GM21825 (cell line): ENCODE results near the gene MICAL2.

Experiments
- ATAC-seq: cut with Tn5 transposase; IDR thresholded peaks from one replicate; pipeline ENCODE4 v1.9.1; 2021; ENCODE audit warnings: mild to moderate bottlenecking, moderate library complexity; ENCODE audit not compliant: unreplicated experiment

Gene MICAL2

GRCh38 chr11:12204506-12204905 lies 94.1 kb downstream of the MICAL2 start:
- ATAC-seq: no peak

- no peak for ATAC-seq
These were observed 94.9 kb downstream of the MICAL2 start for GRCh38 chr11:12205330-12205729.

DNA sequence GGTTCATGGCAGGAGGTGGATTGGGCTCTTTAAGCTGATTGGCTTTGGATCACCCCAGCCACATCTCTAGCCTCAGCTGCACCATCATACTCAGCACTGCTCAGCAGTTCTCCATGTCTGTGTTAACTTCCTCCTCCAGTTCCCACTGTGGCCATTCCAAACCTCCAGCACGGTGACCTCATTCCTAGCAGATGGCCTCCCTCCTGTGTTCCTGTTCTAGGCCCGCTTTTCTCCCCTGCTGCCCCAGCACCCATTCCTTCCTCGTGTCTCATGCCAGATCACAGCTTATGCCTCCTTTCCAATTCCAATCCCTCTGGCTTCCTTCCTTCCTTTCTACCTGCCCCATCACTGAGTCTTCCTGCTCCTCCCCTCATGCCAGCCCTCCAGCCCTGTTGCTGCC lies 96.1 kb downstream of the MICAL2 start:
- no peak for ATAC-seq

- no peak for ATAC-seq
These were observed 97.2 kb downstream of the MICAL2 start for GRCh38 chr11:12207384-12208150.

- no peak for ATAC-seq
These were observed 98.7 kb downstream of the MICAL2 start for GRCh38 chr11:12209096-12209495.

- no peak for ATAC-seq
These were observed 99.8 kb downstream of the MICAL2 start for GRCh38 chr11:12210200-12210599.

DNA sequence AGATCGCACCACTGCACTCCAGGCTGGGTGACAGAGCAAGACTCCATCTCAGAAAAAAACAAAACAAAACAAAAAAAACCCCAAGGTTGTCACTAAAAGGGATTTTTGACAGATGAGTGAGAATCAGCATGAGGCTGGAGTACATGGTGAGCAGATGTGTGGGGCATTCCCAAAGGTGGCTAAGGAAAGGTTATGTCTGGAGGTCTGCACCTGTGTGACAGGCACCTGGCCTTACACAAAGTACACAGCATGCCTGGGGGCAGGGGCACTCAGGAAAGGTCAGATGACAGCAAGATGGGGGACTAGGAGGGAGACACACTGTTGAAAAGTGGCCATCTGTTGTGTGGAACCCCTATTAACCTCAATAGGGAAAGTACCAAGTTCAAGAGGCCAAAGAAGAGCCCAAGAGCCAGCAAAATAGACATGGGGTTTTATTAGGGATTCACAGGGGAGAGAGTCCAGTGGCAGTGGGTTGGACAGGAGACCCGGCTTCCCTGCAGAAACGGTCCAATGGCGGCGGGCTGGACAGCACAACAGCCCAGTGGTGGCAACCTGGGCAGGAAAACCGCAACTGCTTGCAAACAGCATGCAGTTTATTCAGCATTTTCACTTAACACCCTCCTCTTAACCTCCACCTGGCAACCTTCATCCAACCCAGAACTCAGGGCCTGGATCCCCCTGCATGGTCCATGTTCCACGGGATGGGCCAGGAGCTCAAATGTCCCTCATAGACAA lies 101.1 kb downstream of the MICAL2 start:
- peak; percentile 41 for ATAC-seq

- ATAC-seq: no peak
These were observed 101.9 kb downstream of the MICAL2 start for GRCh38 chr11:12212174-12212820.

DNA sequence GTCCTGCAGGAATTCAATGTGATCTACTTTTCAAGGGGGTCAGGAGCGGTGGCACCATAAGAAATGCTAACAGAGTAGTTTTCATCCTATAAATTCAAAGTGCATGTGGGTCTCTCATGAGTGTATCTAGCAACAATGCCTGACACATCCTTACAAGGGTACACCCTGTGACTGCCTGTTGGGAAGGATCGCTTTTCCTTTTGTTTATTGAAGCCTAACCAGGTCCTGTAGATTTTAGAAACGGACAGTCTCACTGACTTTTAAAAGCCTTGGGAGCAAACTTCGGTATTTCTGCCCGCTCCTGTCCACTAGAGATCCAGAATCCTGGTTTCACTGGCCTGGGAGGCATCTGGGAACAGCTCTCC lies 102.4 kb downstream of the MICAL2 start:
- ATAC-seq: no peak

DNA sequence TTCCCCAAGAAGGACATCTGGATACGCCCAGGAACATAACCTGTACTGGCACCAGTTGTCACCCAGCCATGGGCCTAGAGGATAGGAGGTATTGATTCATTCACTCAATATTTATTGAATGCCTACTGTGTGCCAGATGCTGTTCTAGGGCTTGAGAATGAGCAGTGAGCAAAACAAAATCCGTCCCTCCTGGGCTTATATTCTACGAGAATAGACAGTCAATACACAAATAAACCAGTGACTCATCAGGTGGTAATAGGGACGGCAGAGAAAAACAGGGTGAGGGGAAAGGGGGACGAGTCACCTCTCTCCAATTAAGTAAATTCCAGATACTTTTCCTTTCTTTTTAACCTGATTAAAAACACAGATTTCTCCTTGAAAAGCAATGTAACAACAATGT lies 103.5 kb downstream of the MICAL2 start:
- ATAC-seq: no peak

- no peak for ATAC-seq
These were observed 104.4 kb downstream of the MICAL2 start for GRCh38 chr11:12214751-12215150.

GRCh38 chr11:12215181-12215593 lies 104.8 kb downstream of the MICAL2 start:
- no peak for ATAC-seq

DNA sequence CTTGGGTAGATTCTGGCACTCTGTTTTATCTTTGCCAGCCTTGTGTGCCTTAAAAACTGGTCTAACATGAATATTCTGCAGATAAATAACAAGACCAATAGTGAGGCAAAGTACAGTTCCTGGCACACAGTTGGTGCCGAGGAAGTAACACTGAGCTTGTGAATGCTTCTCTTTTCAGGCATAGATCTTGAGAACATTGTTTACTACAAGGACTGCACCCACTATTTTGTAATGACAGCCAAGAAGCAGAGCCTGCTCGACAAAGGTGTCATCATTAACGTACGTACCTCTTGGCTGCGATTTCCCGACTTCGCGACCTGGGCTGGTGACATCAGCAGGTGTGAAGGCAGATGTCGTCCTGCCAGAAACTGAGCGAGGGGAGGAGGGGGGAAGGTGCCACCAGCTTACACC lies 105.7 kb downstream of the MICAL2 start:
- no peak for ATAC-seq

DNA sequence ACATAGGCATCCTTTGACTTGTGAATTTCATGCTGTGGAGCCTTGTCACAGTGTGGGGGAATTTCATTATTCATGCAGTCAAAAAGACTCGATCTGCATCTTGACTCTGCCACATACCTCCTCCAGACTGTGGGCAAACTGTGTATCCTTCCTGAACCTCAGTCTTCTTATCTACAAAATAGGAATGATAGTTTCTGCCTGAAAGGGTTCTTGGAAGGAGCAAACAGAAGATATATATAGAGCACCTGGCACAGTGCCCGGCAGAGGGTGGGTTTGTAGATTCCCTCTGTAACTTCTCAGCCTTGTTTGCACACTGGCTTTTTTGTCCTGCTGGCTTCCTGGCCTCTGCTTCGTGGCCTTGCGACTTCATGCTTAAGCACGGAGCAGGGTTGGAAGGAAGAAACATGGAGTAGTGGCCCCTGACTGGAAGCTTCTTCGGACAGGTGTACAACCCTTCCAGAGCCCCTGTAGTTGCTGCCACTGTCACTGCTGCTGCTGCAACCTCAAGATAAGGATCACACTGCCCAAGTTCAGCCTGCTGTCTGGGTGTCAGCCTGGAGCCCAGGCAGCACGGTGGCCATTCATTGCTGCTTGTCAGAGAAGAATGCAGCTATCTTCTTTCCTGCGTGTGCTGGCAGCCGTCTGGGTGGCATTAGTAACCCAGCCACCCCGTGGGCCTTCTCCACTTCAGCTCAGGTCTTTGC lies 106.4 kb downstream of the MICAL2 start:
- ATAC-seq: no peak

GRCh38 chr11:12217879-12218278 lies 107.5 kb downstream of the MICAL2 start:
- ATAC-seq: no peak

- ATAC-seq: no peak
These were observed 108.5 kb downstream of the MICAL2 start for GRCh38 chr11:12218909-12219308.

DNA sequence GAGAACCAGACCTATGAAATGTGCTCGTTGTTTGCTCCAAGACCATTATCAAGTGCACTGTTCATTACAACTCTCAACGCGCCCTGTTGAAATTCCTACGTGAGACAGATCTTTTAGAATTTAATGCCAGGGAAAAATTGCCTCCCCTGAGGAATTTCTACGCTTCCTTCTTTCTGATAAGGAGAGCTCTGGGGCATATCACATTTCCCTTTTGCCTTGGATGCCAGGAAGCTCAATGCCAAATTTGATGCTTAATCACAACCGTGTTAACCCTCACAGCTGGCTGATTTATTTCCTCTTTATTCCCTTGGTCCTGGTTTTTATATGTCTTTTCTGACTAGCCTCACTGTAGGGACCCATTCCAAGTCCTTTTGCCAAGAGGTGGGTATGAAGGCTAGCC lies 109.4 kb downstream of the MICAL2 start:
- no peak for ATAC-seq

DNA sequence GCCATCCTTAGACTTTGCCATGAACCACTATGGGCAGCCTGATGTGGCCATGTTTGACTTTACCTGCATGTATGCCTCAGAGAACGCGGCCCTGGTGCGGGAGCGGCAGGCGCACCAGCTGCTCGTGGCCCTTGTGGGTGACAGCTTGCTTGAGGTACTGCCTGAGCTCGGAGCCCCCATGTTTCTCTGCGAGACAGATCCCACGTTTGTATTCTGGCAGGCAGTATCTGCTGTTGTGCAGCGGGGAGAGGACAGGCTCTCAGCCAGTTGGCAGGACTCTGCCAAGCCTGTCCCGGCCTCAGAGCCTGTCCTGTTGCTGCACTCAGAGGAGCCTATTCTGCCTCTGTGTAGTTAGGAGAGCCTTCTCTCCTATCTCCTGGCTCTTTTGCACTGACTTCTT lies 109.9 kb downstream of the MICAL2 start:
- ATAC-seq: no peak

GRCh38 chr11:12221051-12221535 lies 110.7 kb downstream of the MICAL2 start:
- no peak for ATAC-seq

- no peak for ATAC-seq
These were observed 111.8 kb downstream of the MICAL2 start for GRCh38 chr11:12222055-12222792.
